HAP-1 (cell line): ENCODE measurements around the gene TMEM202.

Experiments
- DNase-seq, 2 experiments: peaks; one replicate each; pipeline ENCODE4 v3.0.0-alpha.2; 2016 to 2020; ENCODE audit warnings: low spot score in 2 of 2
- H3K27me3 ChIP-seq: fragments of 250-450 bp; sonication (Bioruptor Pico); 2 replicates; pipeline ENCODE4 v1.5.1; 2020; ENCODE audit warnings: low read depth, mild to moderate bottlenecking, moderate library complexity
- H3K36me3 ChIP-seq: fragments of 250-450 bp; sonication (Bioruptor Pico); replicated peaks from 2 replicates; pipeline ENCODE4 v1.5.1; 2020; ENCODE audit warnings: mild to moderate bottlenecking
- H3K4me1 ChIP-seq: fragments of 250-450 bp; sonication (Bioruptor Pico); 2 replicates; pipeline ENCODE4 v1.5.1; 2020; ENCODE audit warnings: mild to moderate bottlenecking
- H3K4me3 ChIP-seq: fragments of 250-450 bp; sonication (Bioruptor Pico); 2 replicates; pipeline ENCODE4 v1.5.1; 2020; ENCODE audit warnings: mild to moderate bottlenecking, moderate library complexity
- H3K9me3 ChIP-seq: fragments of 250-450 bp; sonication (Bioruptor Pico); 2 replicates; pipeline ENCODE4 v1.5.1; 2020; ENCODE audit warnings: mild to moderate bottlenecking, moderate library complexity
- in situ Hi-C: fragments of 300-500 bp; cut with MboI; formaldehyde crosslinking; loops from 3 replicates; pipeline ENCODE4 v1.14.3; 2020; ENCODE audit warnings: low sequenced_read_pairs, inconsistent platforms, mixed read lengths

Gene TMEM202

GRCh38 chr15:72397796-72398588, at the start of gene TMEM202:
TSS of gene TMEM202 (plus strand) at chr15:72398305. CDS start at chr15:72398327, 22 bp downstream.
- H3K27me3 ChIP-seq = peaks cover 22% of the 10 kb centered on the region
- no peaks in the 10 kb centered on the region; the same call in 1 of the 2 replicates for H3K4me1 ChIP-seq
- no peak within 1 kb of the TSS for H3K4me3 ChIP-seq
- DNase-seq = no peak
- in situ Hi-C loops = no loop called here
- H3K9me3 ChIP-seq = no peaks in the 10 kb centered on the region
- H3K36me3 ChIP-seq = no peaks in the 10 kb centered on the region

GRCh38 chr15:72353266-72353665, 44.8 kb upstream of the TMEM202 start:
- H3K9me3 ChIP-seq = no peaks in the 10 kb centered on the region
- in situ Hi-C loops = no loop called here
- peaks cover 61% of the 10 kb centered on the region for H3K36me3 ChIP-seq
- H3K4me3 ChIP-seq = no peak overlapping the region
- H3K27me3 ChIP-seq = no peaks in the 10 kb centered on the region
- H3K4me1 ChIP-seq = no peaks in the 10 kb centered on the region
- no peak for DNase-seq

- H3K36me3 ChIP-seq = peaks cover 59% of the 10 kb centered on the region
Observed at GRCh38 chr15:72354496-72354895, 43.6 kb upstream of the TMEM202 start.

GRCh38 chr15:72358121-72358520, 40.0 kb upstream of the TMEM202 start:
- in situ Hi-C loops = no loop called here

More at GRCh38 chr15:72354496-72354895, 43.6 kb upstream of the TMEM202 start:
- no peaks in the 10 kb centered on the region for H3K27me3 ChIP-seq
- no peaks in the 10 kb centered on the region for H3K9me3 ChIP-seq
- H3K4me1 ChIP-seq = no peaks in the 10 kb centered on the region
- in situ Hi-C loops = no loop called here
- H3K4me3 ChIP-seq = no peak overlapping the region
- no peak for DNase-seq

GRCh38 chr15:72358650-72359171, 39.4 kb upstream of the TMEM202 start:
- DNase-seq = no peak
- Histone ChIP-seq H3K4me3 (no peak overlapping the region), H3K4me1 (no peaks in the 10 kb centered on the region), H3K27me3 (no peaks in the 10 kb centered on the region), H3K36me3 (peaks cover 23% of the 10 kb centered on the region), H3K9me3 (no peaks in the 10 kb centered on the region)
- in situ Hi-C loops = no loop called here

More at GRCh38 chr15:72358121-72358520, 40.0 kb upstream of the TMEM202 start:
- Histone ChIP-seq H3K4me3 (no peak overlapping the region), H3K4me1 (no peaks in the 10 kb centered on the region), H3K36me3 (peaks cover 27% of the 10 kb centered on the region), H3K9me3 (no peaks in the 10 kb centered on the region), H3K27me3 (no peaks in the 10 kb centered on the region)
- no peak for DNase-seq

GRCh38 chr15:72361176-72361575, 36.9 kb upstream of the TMEM202 start:
- H3K4me1 ChIP-seq = no peaks in the 10 kb centered on the region
- DNase-seq = no peak
- H3K36me3 ChIP-seq = peaks cover 6% of the 10 kb centered on the region
- H3K9me3 ChIP-seq = no peaks in the 10 kb centered on the region
- in situ Hi-C loops = no loop called here
- H3K4me3 ChIP-seq = no peak overlapping the region
- H3K27me3 ChIP-seq = no peaks in the 10 kb centered on the region

- in situ Hi-C loops = no loop called here
- Histone ChIP-seq H3K9me3 (no peaks in the 10 kb centered on the region), H3K36me3 (no peaks in the 10 kb centered on the region; the same call in 1 of the 2 replicates), H3K4me3 (no peak overlapping the region), H3K27me3 (no peaks in the 10 kb centered on the region), H3K4me1 (no peaks in the 10 kb centered on the region)
- DNase-seq = no peak
Observed at GRCh38 chr15:72365844-72366243, 32.3 kb upstream of the TMEM202 start.

GRCh38 chr15:72368325-72368724, 29.8 kb upstream of the TMEM202 start:
- in situ Hi-C loops = no loop called here
- Histone ChIP-seq H3K4me3 (no peak overlapping the region), H3K4me1 (no peaks in the 10 kb centered on the region), H3K9me3 (no peaks in the 10 kb centered on the region), H3K36me3 (no peaks in the 10 kb centered on the region; the same call in 1 of the 2 replicates), H3K27me3 (no peaks in the 10 kb centered on the region)
- no peak for DNase-seq

- in situ Hi-C loops = no loop called here
- H3K9me3 ChIP-seq = no peaks in the 10 kb centered on the region
- no peaks in the 10 kb centered on the region; the same call in 1 of the 2 replicates for H3K36me3 ChIP-seq
- DNase-seq = no peak
- H3K4me3 ChIP-seq = no peak overlapping the region
- H3K27me3 ChIP-seq = no peaks in the 10 kb centered on the region
- H3K4me1 ChIP-seq = no peaks in the 10 kb centered on the region
Observed at GRCh38 chr15:72368899-72369298, 29.2 kb upstream of the TMEM202 start.

- H3K27me3 ChIP-seq = no peaks in the 10 kb centered on the region
- H3K36me3 ChIP-seq = no peaks in the 10 kb centered on the region; the same call in 1 of the 2 replicates
- H3K9me3 ChIP-seq = no peaks in the 10 kb centered on the region
- DNase-seq = no peak
- peaks cover 8% of the 10 kb centered on the region for H3K4me1 ChIP-seq
- H3K4me3 ChIP-seq = no peak overlapping the region
- in situ Hi-C loops = no loop called here
Observed at GRCh38 chr15:72369964-72370363, 28.1 kb upstream of the TMEM202 start.

GRCh38 chr15:72372361-72372760, 25.7 kb upstream of the TMEM202 start:
- Histone ChIP-seq H3K4me1 (peaks cover 12% of the 10 kb centered on the region), H3K36me3 (no peaks in the 10 kb centered on the region; the same call in 1 of the 2 replicates), H3K4me3 (no peak overlapping the region), H3K27me3 (no peaks in the 10 kb centered on the region), H3K9me3 (no peaks in the 10 kb centered on the region)
- in situ Hi-C loops = no loop called here
- DNase-seq = no peak

- H3K4me1 ChIP-seq = peaks cover 12% of the 10 kb centered on the region
- H3K27me3 ChIP-seq = no peaks in the 10 kb centered on the region
- in situ Hi-C loops = no loop called here
- no peak for DNase-seq
- H3K9me3 ChIP-seq = no peaks in the 10 kb centered on the region
- no peaks in the 10 kb centered on the region for H3K36me3 ChIP-seq
- peak overlapping the region; percentile 69 for H3K4me3 ChIP-seq
Observed at GRCh38 chr15:72375501-72375845, 22.6 kb upstream of the TMEM202 start.

- no peaks in the 10 kb centered on the region for H3K36me3 ChIP-seq
- H3K4me3 ChIP-seq = peak within 1 kb of the TSS; percentile 69
- no peaks in the 10 kb centered on the region for H3K27me3 ChIP-seq
- peak; percentile 100 for DNase-seq
- H3K4me1 ChIP-seq = peaks cover 12% of the 10 kb centered on the region
- H3K9me3 ChIP-seq = no peaks in the 10 kb centered on the region
- in situ Hi-C loops = no loop called here
Observed at GRCh38 chr15:72375846-72376581, 22.1 kb upstream of the TMEM202 start, which contains the start of gene HEXA. TSS of gene HEXA (minus strand) at chr15:72376014. CDS start at chr15:72375972, 42 bp downstream.

- H3K4me1 ChIP-seq = peaks cover 12% of the 10 kb centered on the region
- no peak overlapping the region for H3K4me3 ChIP-seq
- in situ Hi-C loops = no loop called here
Observed at GRCh38 chr15:72377331-72377730, 20.8 kb upstream of the TMEM202 start.

More at GRCh38 chr15:72377331-72377730, 20.8 kb upstream of the TMEM202 start:
- H3K36me3 ChIP-seq = no peaks in the 10 kb centered on the region
- no peaks in the 10 kb centered on the region for H3K9me3 ChIP-seq
- no peak for DNase-seq
- 0 out of 2 replicates have a peak, but pooled peaks cover 4% of the 10 kb centered on the region for H3K27me3 ChIP-seq
